Fibroblast of skin of back (primary cell): ENCODE data around the gene NSMCE3.
"Not testable (repeated sequence)": the region's sequence is repeated elsewhere in the genome, so short reads cannot be mapped to it uniquely, and the experiment has no call there.

Experiments
- DNase-seq: peaks from one replicate; pipeline ENCODE4 v3.0.0-alpha.2; 2013

NSMCE3 gene

GRCh38 chr15:29270169-29270955 lies 740 bp upstream of the NSMCE3 start:
- peak; percentile 34 for DNase-seq

GRCh38 chr15:29268706-29269484 lies 727 bp downstream of the NSMCE3 start:
- DNase-seq: peak; percentile 30

- DNase-seq: no peak
Observed at GRCh38 chr15:29266052-29266582, 3.5 kb downstream of the NSMCE3 start.

DNA sequence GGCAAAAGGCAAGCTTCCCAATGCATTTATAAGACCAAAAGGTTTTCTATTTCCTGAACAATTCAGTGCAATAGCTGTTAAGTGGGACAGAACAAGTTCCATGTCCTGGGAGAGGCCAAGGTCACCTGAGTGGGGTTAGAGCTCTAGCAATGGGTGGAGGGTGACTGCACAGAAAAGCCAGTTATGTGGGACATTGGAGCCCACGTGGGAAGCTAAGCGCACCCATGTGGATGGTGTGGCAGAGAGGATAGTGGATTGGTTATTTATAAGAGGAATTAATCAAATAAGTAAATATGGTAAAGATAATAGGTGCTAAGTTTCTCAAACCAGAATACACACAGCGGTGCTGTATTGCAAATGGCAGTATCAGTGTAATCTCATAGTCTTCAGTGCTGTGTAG lies 6.3 kb downstream of the NSMCE3 start:
- no peak for DNase-seq

DNA sequence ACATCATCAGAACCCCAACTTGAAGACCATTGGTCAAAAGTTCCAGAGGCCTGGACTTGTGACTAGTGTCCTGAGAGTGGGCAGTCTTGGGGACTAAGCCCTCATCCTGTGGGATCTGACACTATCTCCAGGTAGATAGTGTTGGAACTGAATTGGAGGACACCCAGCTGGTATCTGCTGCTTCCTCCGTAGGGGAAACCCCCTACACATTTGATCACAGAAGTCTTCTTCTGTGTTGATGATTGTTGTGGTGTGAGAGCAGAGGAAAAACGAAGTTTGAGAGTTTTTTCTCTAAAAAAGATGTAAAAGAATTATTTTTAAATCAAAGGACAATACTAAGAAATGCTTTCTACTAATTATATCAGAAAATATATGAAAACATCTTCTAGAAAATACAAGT lies 6.9 kb downstream of the NSMCE3 start:
- DNase-seq: no peak

DNA sequence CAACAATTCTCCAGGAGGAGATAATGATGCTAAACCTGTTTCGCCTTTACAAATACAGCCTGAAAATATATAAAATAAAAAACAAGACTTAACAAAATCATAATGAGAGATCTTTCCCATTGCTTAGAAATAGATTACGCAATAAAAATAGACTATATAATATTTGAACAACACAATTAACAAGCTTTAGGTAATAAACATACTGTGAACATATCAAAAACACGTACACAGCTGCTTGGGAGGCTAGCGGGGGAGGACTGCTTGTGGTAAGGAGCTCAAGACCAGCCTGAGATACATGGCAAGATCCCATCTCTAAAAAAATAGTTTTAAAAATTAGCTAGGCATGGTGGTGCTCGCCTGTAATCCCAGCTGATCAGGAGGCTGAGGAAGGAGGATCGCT lies 8.7 kb downstream of the NSMCE3 start:
- DNase-seq: no peak

- no peak for DNase-seq
Observed at GRCh38 chr15:29259233-29259632, 10.4 kb downstream of the NSMCE3 start.

DNA sequence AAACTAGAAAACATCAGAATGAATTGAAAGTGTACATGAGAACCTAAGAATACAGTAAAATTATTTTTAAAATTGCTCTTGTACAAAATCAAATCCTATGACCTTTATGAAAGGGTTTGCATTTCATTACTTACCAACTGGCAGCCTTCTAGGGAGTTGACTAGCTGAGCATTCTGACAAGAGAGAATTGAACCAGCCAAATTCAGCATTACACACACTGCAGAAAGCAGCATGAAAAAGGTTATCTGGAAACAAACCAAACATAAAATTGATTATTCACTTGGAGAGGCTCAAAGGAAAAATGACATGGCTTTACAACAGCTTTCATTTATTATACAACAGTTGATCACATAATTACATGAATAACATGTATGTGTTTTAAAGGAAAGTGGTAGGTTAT lies 17.4 kb downstream of the NSMCE3 start:
- no peak for DNase-seq

DNA sequence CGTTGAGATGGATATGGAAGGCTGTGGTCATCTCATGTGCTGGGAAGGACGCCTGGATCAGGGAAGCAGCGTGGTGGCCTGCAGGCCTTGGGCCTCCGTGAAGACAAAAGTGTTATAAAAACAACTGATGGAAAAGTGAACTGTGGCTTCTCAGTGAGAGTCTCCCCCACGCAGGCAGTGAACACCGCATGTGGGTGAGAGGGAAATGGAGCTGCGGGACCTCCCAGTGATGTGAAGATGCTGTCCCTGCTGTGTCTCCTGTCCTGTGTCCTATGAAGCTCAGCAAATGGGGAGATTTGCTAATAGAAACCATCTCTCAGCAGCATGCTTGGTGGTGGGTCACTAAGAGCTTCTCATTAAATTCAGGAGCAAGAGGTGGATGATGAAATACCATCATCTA lies 25.1 kb downstream of the NSMCE3 start:
- DNase-seq: no peak

DNA sequence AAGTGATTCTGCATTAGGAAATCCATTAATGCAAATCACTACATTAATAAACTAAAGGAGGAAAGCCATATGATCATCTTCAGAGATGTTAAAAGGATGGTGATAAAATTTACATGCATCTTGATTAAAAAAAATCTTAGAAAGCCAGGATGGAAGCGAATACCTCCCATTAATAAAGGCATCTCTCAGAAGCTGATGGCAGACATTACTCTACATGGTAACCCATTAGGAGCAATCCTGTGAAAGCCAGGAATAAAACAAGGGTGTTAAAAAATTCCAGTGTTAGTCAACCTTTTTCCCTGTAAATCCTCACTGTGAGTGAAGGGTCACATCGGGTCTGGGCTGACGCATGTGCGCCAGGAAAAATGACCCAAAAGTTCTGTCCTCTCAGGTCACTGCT lies 25.5 kb downstream of the NSMCE3 start:
- no peak for DNase-seq

DNA sequence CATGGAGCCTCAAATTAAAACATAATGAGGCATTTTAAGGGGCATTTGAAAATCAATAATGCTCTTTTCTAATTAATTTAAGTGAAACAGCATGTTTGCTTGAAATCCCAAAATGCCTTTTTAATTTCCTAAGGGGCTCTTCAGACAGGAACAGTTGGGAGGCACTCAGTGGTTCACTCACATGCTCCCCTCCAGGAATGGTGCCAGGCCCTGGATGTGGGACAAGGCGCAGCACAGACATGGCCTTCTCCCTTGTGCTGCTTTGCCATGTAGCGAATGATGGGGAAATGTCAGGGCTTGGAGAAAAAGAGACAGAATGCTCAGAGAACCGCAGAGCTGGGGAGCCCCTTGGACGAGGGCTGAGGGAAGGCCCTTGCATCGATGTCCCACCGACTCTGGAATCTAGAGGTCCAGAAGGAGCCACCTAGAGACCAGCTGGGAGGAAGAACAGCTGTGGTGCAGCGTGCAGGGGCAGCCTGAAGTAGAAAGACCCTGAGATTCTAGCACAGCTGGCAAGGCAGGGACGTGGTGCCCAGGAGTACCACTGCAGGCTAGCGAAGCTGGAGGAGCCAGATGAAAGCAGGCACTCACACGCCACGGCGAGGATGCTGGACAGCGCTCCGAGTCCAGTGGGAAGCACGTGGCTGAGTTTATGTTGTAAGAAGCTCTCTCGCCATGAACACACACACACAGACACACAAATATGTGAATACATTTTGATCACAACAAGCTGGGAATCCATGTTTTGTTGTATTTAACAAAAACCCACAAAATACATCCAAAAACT lies 27.0 kb downstream of the NSMCE3 start:
- peak; percentile 32 for DNase-seq

- DNase-seq: no peak
Observed at GRCh38 chr15:29241207-29241606, 28.4 kb downstream of the NSMCE3 start.

DNA sequence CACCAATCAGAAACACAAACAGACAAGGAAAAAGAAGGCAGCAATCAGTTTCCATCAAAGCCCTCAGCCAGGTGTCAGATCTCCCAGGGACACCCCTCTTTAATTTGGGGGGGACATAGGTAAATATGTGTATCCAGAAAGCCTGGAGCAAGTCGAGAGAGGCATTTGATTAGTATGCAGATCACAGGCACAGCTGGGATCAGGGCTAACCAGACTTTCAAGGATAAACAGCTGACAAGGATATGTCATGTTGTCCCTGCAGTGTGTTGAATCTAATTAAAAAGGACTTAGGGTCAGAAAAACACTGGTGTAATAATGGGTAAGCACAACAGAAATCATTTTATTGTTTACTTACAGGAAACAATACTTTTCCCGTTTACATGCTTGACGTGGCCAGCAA lies 30.2 kb downstream of the NSMCE3 start:
- DNase-seq: no peak

DNA sequence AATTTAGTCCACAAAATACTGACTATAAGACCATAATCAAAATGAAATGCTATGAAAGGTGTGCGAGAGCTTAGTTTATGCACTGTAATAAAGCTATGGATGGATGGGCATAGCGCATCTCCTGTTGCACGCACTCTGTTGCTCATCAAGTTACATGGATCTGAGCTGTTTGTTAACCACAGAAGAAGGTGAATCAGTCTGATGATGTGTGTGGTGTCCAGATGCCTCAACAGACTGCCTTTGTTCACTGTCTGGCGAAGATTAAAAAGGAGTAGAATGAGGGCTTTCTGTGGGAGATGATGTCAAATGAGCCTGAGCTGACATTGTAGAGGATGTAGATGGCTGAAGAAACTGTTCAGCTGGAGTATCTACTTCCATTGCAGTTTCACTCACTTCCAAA lies 36.1 kb downstream of the NSMCE3 start:
- DNase-seq: no peak

GRCh38 chr15:29226436-29227208 lies 43.0 kb downstream of the NSMCE3 start:
- DNase-seq: peak; percentile 11

- no peak for DNase-seq
Observed at GRCh38 chr15:29225534-29226234, 43.9 kb downstream of the NSMCE3 start.

GRCh38 chr15:29224987-29225363 lies 44.6 kb downstream of the NSMCE3 start:
- DNase-seq: not testable (repeated sequence)

- DNase-seq: not testable (repeated sequence)
Observed at GRCh38 chr15:29224235-29224986, 45.2 kb downstream of the NSMCE3 start.

DNA sequence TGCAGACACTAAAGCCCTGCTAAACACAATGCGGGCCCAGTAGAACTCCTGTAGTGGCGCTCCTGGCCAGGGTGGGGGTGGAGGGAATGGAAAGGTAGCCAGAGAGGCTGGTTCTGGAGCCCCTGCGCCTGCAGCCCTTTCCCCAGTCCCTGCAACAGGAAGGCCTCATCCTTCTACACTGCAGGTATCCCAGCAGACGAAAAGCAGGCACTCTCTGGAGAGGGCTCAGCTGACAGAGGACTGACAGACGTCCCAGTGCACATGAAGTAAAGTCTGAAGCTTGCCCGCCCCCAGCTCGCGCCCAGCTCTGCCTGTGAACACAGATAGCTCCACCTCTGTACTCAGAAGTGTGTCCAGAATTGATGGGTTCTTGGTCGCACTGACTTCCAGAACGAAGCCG lies 46.0 kb downstream of the NSMCE3 start:
- DNase-seq: no peak

DNA sequence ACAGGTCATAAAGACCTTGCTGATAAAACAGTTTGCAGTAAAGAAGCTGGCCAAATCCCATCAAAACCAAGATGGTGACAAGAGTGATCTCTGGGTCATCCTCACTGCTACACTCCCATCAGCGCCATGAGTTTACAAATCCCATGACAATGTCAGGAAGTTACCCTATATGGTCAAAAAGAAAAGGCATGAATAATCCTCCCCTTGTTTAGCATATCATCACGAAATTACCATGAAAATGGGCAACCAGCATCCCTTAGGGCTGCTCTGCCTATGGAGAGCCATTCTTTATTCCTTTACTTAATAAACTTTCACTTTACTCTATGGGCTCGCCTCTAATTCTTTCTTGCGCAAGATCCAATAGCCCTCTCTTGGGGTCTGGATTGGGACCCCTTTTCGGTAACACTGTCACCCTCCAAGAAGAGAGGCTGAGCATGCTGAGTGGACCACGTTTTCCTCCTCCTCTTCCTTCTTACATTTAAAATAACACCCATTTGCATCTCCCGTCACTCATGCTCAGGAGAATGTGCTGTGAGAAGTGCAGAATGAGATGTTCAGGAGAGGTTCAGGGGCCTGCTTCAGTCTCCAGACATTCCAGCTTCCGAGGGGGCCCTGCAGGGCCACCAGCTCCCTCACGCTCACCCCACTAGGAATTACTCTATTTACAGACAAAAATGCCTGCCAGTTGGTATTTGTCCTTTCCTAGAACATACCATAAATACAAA lies 47.3 kb downstream of the NSMCE3 start:
- no peak for DNase-seq
